Osteocyte (in vitro differentiated cells): ENCODE results near the gene SNX13. TPM values are rescaled to one million over a fixed set of nuclear protein-coding genes. Genes with fewer than 3 reads are reported as not detected.

ENCODE experiments used
- DNase-seq: peaks from one replicate; pipeline ENCODE4 v3.0.0; 2021; ENCODE audit warnings: mixed read lengths; ENCODE audit not compliant: unreplicated experiment; ENCODE audit errors: extremely low spot score
- H3K27ac Mint-ChIP-seq: one replicate; pipeline ENCODE4 v1.8.0; 2021; ENCODE audit warnings: mild to moderate bottlenecking, mixed read lengths; ENCODE audit not compliant: unreplicated experiment
- H3K27me3 Mint-ChIP-seq: one replicate; pipeline ENCODE4 v1.8.0; 2021; ENCODE audit warnings: mixed read lengths; ENCODE audit not compliant: unreplicated experiment
- H3K36me3 Mint-ChIP-seq: one replicate; pipeline ENCODE4 v1.8.0; 2021; ENCODE audit warnings: mixed read lengths; ENCODE audit not compliant: unreplicated experiment
- H3K4me1 Mint-ChIP-seq: one replicate; pipeline ENCODE4 v1.8.0; 2021; ENCODE audit warnings: mixed read lengths; ENCODE audit not compliant: unreplicated experiment
- H3K4me3 Mint-ChIP-seq: one replicate; pipeline ENCODE4 v1.8.0; 2021; ENCODE audit warnings: mild to moderate bottlenecking, moderate library complexity, mixed read lengths; ENCODE audit not compliant: unreplicated experiment
- H3K9me3 Mint-ChIP-seq: one replicate; pipeline ENCODE4 v1.8.0; 2021; ENCODE audit warnings: mixed read lengths; ENCODE audit not compliant: unreplicated experiment
- total RNA-seq: library from RNA; stranded (reverse); gene quantifications from 2 replicates; pipeline ENCODE4 v1.2.1, GENCODE V29; 2021
- TF ChIP-seq, protein P1 (sequence below): fragments of 200-600 bp; sonication (generic); IDR thresholded peaks from 2 replicates; pipeline ENCODE4 v1.5.0; 2021; ENCODE audit warnings: antibody characterized with exemption, mild to moderate bottlenecking, moderate library complexity

The SNX13 gene
- total RNA-seq, 1 donor from 2014 or later = 49.5 TPM

DNA sequence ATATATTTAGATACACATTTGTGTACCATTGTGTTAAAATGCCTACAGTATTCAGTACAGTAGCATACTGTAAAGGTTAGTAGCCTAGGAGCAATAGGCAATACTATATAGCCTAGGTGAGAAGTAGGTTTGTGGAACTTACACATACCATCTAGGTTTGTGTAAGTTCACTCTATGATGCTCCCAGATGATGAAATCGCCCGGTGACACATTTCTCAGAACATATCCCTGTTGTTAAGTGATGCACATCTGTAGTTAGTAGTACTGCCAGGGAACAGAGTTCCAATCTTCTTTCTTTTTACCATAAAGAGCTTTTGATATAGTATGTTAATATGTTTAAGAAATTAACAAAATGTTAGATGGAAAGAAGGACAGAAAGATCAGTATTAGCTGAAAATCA is 138.2 kb downstream of the SNX13 start:
- TF ChIP-seq, protein P1, sequence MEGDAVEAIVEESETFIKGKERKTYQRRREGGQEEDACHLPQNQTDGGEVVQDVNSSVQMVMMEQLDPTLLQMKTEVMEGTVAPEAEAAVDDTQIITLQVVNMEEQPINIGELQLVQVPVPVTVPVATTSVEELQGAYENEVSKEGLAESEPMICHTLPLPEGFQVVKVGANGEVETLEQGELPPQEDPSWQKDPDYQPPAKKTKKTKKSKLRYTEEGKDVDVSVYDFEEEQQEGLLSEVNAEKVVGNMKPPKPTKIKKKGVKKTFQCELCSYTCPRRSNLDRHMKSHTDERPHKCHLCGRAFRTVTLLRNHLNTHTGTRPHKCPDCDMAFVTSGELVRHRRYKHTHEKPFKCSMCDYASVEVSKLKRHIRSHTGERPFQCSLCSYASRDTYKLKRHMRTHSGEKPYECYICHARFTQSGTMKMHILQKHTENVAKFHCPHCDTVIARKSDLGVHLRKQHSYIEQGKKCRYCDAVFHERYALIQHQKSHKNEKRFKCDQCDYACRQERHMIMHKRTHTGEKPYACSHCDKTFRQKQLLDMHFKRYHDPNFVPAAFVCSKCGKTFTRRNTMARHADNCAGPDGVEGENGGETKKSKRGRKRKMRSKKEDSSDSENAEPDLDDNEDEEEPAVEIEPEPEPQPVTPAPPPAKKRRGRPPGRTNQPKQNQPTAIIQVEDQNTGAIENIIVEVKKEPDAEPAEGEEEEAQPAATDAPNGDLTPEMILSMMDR = no peak
- Mint-ChIP-seq H3K9me3 (no peaks in the 10 kb centered on the region), H3K36me3 (peaks cover 62% of the 10 kb centered on the region), H3K4me3 (no peak overlapping the region), H3K27me3 (no peaks in the 10 kb centered on the region), H3K4me1 (no peaks in the 10 kb centered on the region), H3K27ac (no peak overlapping the region)
- no peak for DNase-seq

DNA sequence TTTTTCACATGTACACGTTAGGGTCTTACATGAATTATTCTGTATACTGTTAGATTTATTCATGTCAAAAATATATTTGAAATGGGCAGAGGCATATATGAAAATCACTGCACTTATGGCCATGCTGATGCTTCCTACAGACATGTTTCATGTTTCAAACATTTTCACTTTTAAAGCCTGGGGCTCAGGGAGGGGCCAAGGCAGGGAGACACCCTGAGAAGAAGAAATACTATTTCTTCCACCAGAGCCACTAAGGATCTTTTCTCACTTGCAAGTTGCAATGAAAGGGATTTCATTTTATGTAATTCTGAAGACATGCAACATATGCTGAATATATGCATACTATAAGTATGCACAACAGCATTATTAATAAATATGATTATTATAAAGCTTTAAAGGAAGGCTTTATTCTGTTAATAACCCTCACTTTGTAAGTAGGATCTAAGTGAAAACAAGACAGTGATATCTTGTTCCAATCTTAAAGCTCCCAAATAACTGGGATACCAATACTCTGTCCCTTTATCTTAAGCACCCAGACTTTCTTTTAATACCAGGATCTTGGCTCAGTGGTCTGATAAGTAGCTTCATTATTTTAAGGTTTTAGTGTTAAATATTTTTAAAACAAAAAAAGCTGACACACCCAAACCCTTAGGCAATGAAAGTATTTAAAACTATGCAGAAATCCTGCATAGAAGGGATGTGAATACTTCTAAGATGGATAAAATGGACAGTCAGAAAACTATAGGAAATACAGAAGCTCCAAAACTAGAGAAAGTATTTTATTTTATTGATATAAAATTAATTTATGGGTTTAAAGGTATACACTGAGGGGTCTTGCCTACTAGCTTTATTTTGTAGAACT is 148.0 kb downstream of the SNX13 start:
- DNase-seq = no peak
- peaks cover 8% of the 10 kb centered on the region for H3K4me1 Mint-ChIP-seq
- no peak overlapping the region for H3K27ac Mint-ChIP-seq
- H3K4me3 Mint-ChIP-seq = no peak overlapping the region
- TF ChIP-seq, protein P1 = no peak
- peaks cover 35% of the 10 kb centered on the region for H3K36me3 Mint-ChIP-seq
- no peaks in the 10 kb centered on the region for H3K9me3 Mint-ChIP-seq
- no peaks in the 10 kb centered on the region for H3K27me3 Mint-ChIP-seq

DNA sequence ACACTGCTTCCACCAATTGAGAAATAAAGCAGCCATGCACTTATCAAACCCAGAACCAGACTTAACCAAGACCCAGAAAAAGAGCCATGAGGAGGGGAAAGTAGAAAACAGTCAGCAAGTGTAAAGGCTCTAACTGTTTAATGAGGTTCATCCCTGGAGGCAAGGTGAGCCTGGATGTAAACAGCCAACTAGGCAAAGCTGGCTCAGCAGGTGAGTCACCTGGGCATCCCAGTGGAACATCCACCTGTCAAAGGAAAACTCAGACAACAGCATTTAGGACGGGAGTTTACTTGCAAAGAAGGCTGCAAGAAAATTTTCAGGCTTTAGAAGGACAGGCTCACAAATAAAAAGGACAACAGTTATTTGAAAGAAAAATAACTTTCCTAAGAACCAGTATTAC is 153.0 kb downstream of the SNX13 start:
- no peak for DNase-seq
- H3K9me3 Mint-ChIP-seq = no peaks in the 10 kb centered on the region
- H3K27ac Mint-ChIP-seq = no peak overlapping the region
- TF ChIP-seq, protein P1 = no peak
- peaks cover 18% of the 10 kb centered on the region for H3K36me3 Mint-ChIP-seq
- H3K27me3 Mint-ChIP-seq = no peaks in the 10 kb centered on the region
- H3K4me3 Mint-ChIP-seq = no peak overlapping the region
- peaks cover 5% of the 10 kb centered on the region for H3K4me1 Mint-ChIP-seq

DNA sequence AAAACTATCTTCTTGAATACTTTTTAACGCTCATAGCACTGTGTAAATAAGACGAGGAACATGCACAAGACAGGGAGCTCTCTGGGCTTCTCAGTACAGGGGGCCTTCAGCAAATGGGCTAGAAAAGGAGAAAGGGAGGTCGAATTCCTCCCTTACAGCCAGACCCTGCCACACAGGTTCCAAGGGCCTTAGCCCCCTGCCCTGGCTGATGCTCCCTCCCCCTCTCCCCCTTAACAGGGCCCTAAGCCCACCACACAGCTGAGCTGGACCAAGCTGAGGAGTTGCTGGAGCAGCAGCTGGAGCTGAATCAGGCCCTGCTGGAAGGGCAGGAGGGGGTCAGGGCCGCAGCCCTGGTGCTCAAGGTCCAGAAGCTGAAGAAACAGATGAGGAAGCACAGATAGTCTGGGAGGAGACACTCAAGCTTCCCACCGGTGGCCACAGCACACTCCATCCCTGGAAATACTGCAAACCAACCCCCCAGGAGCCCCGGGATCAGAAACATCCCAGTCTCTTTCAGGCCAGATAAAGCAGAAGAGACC is 153.9 kb downstream of the SNX13 start:
- Mint-ChIP-seq H3K36me3 (peaks cover 18% of the 10 kb centered on the region), H3K4me3 (no peak overlapping the region), H3K27me3 (no peaks in the 10 kb centered on the region), H3K27ac (no peak overlapping the region), H3K9me3 (no peaks in the 10 kb centered on the region), H3K4me1 (no peaks in the 10 kb centered on the region)
- TF ChIP-seq, protein P1 = no peak
- DNase-seq = no peak

DNA sequence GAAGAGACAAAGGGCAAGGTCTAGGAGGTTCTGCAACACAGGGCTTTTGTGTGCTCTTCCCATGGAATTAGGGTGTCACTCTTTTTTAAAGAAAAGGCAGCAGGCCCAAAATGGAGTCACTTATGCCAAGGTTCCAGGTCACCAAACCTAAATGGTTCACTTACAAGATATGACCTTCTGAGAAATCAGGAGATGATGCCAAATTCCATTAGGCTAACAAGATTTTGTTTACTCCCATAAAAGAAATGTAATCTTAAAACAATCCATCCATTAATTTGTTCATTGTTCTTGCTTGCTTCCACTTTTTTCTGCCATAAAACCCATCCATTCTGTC is 158.1 kb downstream of the SNX13 start:
- Mint-ChIP-seq H3K9me3 (no peaks in the 10 kb centered on the region), H3K27me3 (no peaks in the 10 kb centered on the region), H3K4me1 (no peaks in the 10 kb centered on the region), H3K4me3 (no peak overlapping the region), H3K27ac (no peak overlapping the region), H3K36me3 (peaks cover 6% of the 10 kb centered on the region)
- no peak for DNase-seq
- TF ChIP-seq, protein P1 = no peak
